B cell (primary cell): ENCODE results near the gene RASSF8. TPM values are rescaled to one million over a fixed set of nuclear protein-coding genes. Genes with fewer than 3 reads are reported as not detected.

Source experiments
- ATAC-seq: fragments of 200-7000 bp; cut with Tn5 transposase; one replicate; pipeline ENCODE4 v1.10.0; 2021; ENCODE audit warnings: low read depth, mild to moderate bottlenecking, moderate number of reproducible peaks, moderate library complexity
- CTCF ChIA-PET: fragments of 350-600 bp; sonication (Branson Sonifier 250); formaldehyde crosslinking; loops from one replicate; lab custom pipeline; 2021; ENCODE audit warnings: antibody characterized with exemption, inconsistent platforms; lab: Charles Lee
- POLR2A ChIA-PET: fragments of 350-600 bp; sonication (Branson Sonifier 250); formaldehyde crosslinking; loops from one replicate; lab custom pipeline; 2021; ENCODE audit warnings: antibody characterized with exemption; lab: Charles Lee
- DNase-seq: peaks from one replicate; pipeline ENCODE4 v3.0.0; 2013
- H2AFZ ChIP-seq: 2 replicates; pipeline ENCODE4 v1.6.1; 2012; ENCODE audit warnings: mild to moderate bottlenecking, low read depth, low read length; ENCODE audit not compliant: insufficient read depth, poor library complexity, severe bottlenecking
- H3K27ac ChIP-seq, 2 donors: 1 replicate in 1 of 2; 2 replicates in 1 of 2; pipeline ENCODE4 v1.5.1; 2012 to 2013; ENCODE audit warnings: low read length in 2 of 2, mild to moderate bottlenecking in 2 of 2, moderate library complexity in 1 of 2
- H3K27me3 ChIP-seq, 4 experiments: fragments of 200-600 bp in 1 of 4; sonication (generic) in 1 of 4; replicated peaks in 1 of 4; 1 replicate in 2 of 4; 2 replicates in 2 of 4; pipeline versions ENCODE4 v1.6.1 to v1.7.0; 2013 to 2016; ENCODE audit warnings: low read length in 3 of 4, mild to moderate bottlenecking in 2 of 4, mixed read lengths in 1 of 4, moderate library complexity in 1 of 4; ENCODE audit not compliant: insufficient read depth in 4 of 4, control insufficient read depth in 3 of 4; ENCODE audit errors: control extremely low read depth in 1 of 4
- H3K36me3 ChIP-seq, 2 experiments: replicated peaks in 1 of 2; 1 replicate in 1 of 2; 2 replicates in 1 of 2; pipeline versions ENCODE4 v1.6.1 to v1.7.1; 2013; ENCODE audit warnings: low read length in 1 of 2; ENCODE audit not compliant: insufficient read depth in 2 of 2, control insufficient read depth in 1 of 2; ENCODE audit errors: control extremely low read depth in 1 of 2, extremely low read depth in 1 of 2
- H3K4me1 ChIP-seq, 2 donors: fragments of 200-600 bp in 1 of 2; sonication (generic) in 1 of 2; 1 replicate in 1 of 2; 2 replicates in 1 of 2; pipeline versions ENCODE4 v1.5.1 to v1.6.1; 2013 to 2017; ENCODE audit warnings: low read length in 2 of 2; ENCODE audit not compliant: control insufficient read depth in 2 of 2, insufficient read depth in 2 of 2
- H3K4me2 ChIP-seq: replicated peaks from 2 replicates; pipeline ENCODE3; 2012; ENCODE audit warnings: mild to moderate bottlenecking, low read depth, low read length; ENCODE audit not compliant: poor library complexity, severe bottlenecking
- H3K4me3 ChIP-seq, 5 experiments: fragments of 200-600 bp in 1 of 5; sonication (generic) in 1 of 5; 1 replicate in 3 of 5; 2 replicates in 2 of 5; pipeline versions ENCODE4 v1.5.1 to v1.7.0; 2011 to 2016; ENCODE audit warnings: low read length in 4 of 5, mild to moderate bottlenecking in 4 of 5, low read depth in 2 of 5, control low read depth in 1 of 5, moderate library complexity in 1 of 5; ENCODE audit not compliant: insufficient read depth in 1 of 5; ENCODE audit errors: control extremely low read depth in 1 of 5, extremely low read depth in 1 of 5
- H3K79me2 ChIP-seq: fragments of 200-600 bp; sonication (generic); one replicate; pipeline ENCODE4 v1.6.0; 2016; ENCODE audit warnings: low read length; ENCODE audit not compliant: control insufficient read depth, insufficient read depth
- H3K9ac ChIP-seq: fragments of 200-600 bp; sonication (generic); 2 replicates; pipeline ENCODE4 v1.6.1; 2017; ENCODE audit warnings: mild to moderate bottlenecking, low read length, moderate library complexity
- H3K9me3 ChIP-seq, 3 donors: one replicate each; pipeline versions ENCODE4 v1.6.1 to v1.7.1; 2013; ENCODE audit warnings: low read length in 2 of 3; ENCODE audit not compliant: control insufficient read depth in 2 of 3, insufficient read depth in 1 of 3; ENCODE audit errors: control extremely low read depth in 1 of 3
- H4K20me1 ChIP-seq: 2 replicates; pipeline ENCODE4 v1.6.0; 2012; ENCODE audit warnings: mild to moderate bottlenecking, low read length; ENCODE audit not compliant: insufficient read depth, control insufficient read depth, poor library complexity, severe bottlenecking
- H3K27ac Mint-ChIP-seq: one replicate; pipeline ENCODE4 v1.8.0; 2021; ENCODE audit warnings: mixed read lengths
- H3K27me3 Mint-ChIP-seq: one replicate; pipeline ENCODE4 v1.8.0; 2021; ENCODE audit warnings: mixed read lengths
- H3K4me1 Mint-ChIP-seq: one replicate; pipeline ENCODE4 v1.8.0; 2021; ENCODE audit warnings: mixed read lengths
- H3K4me3 Mint-ChIP-seq: one replicate; pipeline ENCODE4 v1.8.0; 2021; ENCODE audit warnings: mixed read lengths
- H3K9me3 Mint-ChIP-seq: one replicate; pipeline ENCODE4 v1.8.0; 2022; ENCODE audit warnings: mixed read lengths; ENCODE audit not compliant: insufficient read depth
- EZH2 ChIP-seq: IDR thresholded peaks from 2 replicates; pipeline ENCODE4 v1.6.1; 2012; ENCODE audit warnings: borderline replicate concordance, low read depth, mild to moderate bottlenecking, moderate library complexity, low read length; ENCODE audit not compliant: insufficient read depth, poor library complexity, severe bottlenecking
- WGBS: methylation state at CpG from one replicate; pipeline ENCODE4 v1.1.5; 2013; ENCODE audit warnings: missing lambda C conversion rate; ENCODE audit not compliant: insufficient coverage; 5-methylcytosine and 5-hydroxymethylcytosine counted together
- intact Hi-C: fragments of 100-400 bp; cut with micrococcal nuclease; formaldehyde crosslinking; loops from one replicate; pipeline ENCODE4 v1.10.0; 2022
- polyA plus RNA-seq: library from polyadenylated mRNA; depleted of rRNA; stranded (reverse); fragments of >200 nt; gene quantifications from 2 replicates; pipeline ENCODE4 v1.2.3, GENCODE V29; 2012
- total RNA-seq, 2 donors: library from RNA; stranded (reverse); fragments of 120-200 nt in 1 of 2; gene quantifications; 1 replicate in 1 of 2; 2 replicates in 1 of 2; pipeline versions ENCODE4 v1.2.3 to v1.2.4, GENCODE V29; 2013 to 2022
- TF ChIP-seq, protein P1 (sequence below): fragments of 200-600 bp; IDR thresholded peaks from one replicate; pipeline ENCODE4 v1.8.0; 2022; ENCODE audit warnings: antibody characterized with exemption, mild to moderate bottlenecking

The RASSF8 gene
- total and polyA plus RNA-seq, 2 donors (not counting 1 experiment from before 2014, with no cell fraction given), result 0.01 to 0.49 TPM

GRCh38 chr12:25975682-25976081, 17.2 kb downstream of the RASSF8 start:
- no peak overlapping the region for H3K4me3 Mint-ChIP-seq
- H3K27ac ChIP-seq, result no peak overlapping the region
- TF ChIP-seq, protein P1, sequence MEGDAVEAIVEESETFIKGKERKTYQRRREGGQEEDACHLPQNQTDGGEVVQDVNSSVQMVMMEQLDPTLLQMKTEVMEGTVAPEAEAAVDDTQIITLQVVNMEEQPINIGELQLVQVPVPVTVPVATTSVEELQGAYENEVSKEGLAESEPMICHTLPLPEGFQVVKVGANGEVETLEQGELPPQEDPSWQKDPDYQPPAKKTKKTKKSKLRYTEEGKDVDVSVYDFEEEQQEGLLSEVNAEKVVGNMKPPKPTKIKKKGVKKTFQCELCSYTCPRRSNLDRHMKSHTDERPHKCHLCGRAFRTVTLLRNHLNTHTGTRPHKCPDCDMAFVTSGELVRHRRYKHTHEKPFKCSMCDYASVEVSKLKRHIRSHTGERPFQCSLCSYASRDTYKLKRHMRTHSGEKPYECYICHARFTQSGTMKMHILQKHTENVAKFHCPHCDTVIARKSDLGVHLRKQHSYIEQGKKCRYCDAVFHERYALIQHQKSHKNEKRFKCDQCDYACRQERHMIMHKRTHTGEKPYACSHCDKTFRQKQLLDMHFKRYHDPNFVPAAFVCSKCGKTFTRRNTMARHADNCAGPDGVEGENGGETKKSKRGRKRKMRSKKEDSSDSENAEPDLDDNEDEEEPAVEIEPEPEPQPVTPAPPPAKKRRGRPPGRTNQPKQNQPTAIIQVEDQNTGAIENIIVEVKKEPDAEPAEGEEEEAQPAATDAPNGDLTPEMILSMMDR, result no peak
- no peak for TF ChIP-seq EZH2
- no peak overlapping the region for H2AFZ ChIP-seq
- H3K79me2 ChIP-seq, result no peaks in the 10 kb centered on the region
- H3K4me1 Mint-ChIP-seq, result no peaks in the 10 kb centered on the region
- ATAC-seq (no peak), DNase-seq (no peak)
- intact Hi-C loops, result no loop called here
- WGBS, result 90% methylated on average over 1 of the region's 2 CpGs
- no peak overlapping the region for H3K4me3 ChIP-seq
- H3K27me3 ChIP-seq, result peaks cover 0 to 10% (median 0%) of the 10 kb centered on the region in 4 experiments
- H4K20me1 ChIP-seq, result no peaks in the 10 kb centered on the region
- H3K27me3 Mint-ChIP-seq, result peaks cover 40% of the 10 kb centered on the region
- CTCF ChIA-PET, result interaction anchor here (1.1 kb wide), 1 partner anchor 10 kb away, joined by 3 read pairs; no protein-coding TSS in a partner anchor
- POLR2A ChIA-PET, result no interaction called here
- H3K4me1 ChIP-seq, result no peaks in the 10 kb centered on the region
- H3K9me3 Mint-ChIP-seq, result no peaks in the 10 kb centered on the region
- H3K27ac Mint-ChIP-seq, result no peak overlapping the region
- no peaks in the 10 kb centered on the region for H3K9me3 ChIP-seq
- H3K4me2 ChIP-seq, result no peak overlapping the region
- no peak overlapping the region for H3K9ac ChIP-seq
- no peaks in the 10 kb centered on the region for H3K36me3 ChIP-seq

DNA sequence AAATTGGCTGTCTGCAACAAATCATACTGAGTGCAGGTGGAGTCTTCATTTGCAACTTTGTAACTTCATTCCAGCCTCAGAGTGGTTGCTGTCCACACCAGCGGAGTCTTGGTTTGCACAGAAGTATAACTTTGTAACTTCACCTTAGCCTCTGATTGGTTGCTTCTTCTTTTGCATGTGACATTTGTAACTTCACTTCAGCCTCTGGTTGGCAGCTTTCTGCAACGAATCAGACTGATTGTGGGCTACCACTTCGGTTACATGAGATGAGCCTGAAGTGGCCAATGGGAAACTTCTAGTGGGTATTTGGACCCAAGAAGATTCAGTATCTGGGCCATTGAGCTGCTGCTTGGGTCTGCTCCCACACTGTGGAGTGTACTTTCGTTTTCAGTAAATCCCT, 17.8 kb downstream of the RASSF8 start:
- H2AFZ ChIP-seq, result no peak overlapping the region
- H3K79me2 ChIP-seq, result no peaks in the 10 kb centered on the region
- no peaks in the 10 kb centered on the region for H3K4me1 ChIP-seq
- H3K9me3 Mint-ChIP-seq, result no peaks in the 10 kb centered on the region
- WGBS, result 86% methylated on average over 4 of the region's 4 CpGs
- H3K4me1 Mint-ChIP-seq, result no peaks in the 10 kb centered on the region
- H3K9ac ChIP-seq, result no peak overlapping the region
- no peak overlapping the region for H3K4me2 ChIP-seq
- TF ChIP-seq, protein P1, result no peak
- no peak for TF ChIP-seq EZH2
- no peak overlapping the region for H3K27ac Mint-ChIP-seq
- no peak overlapping the region for H3K4me3 ChIP-seq
- peaks cover 0 to 10% (median under 1%) of the 10 kb centered on the region in 4 experiments for H3K27me3 ChIP-seq
- H3K36me3 ChIP-seq, result no peaks in the 10 kb centered on the region
- ChIA-PET POLR2A (no interaction called here), CTCF (interaction anchor here (1.1 kb wide), 1 partner anchor 10 kb away, joined by 3 read pairs; no protein-coding TSS in a partner anchor)
- H3K27me3 Mint-ChIP-seq, result peaks cover 40% of the 10 kb centered on the region
- H3K27ac ChIP-seq, result no peak overlapping the region
- no peak overlapping the region for H3K4me3 Mint-ChIP-seq
- DNase-seq, result no peak
- no peaks in the 10 kb centered on the region for H4K20me1 ChIP-seq
- intact Hi-C loops, result no loop called here
- no peak for ATAC-seq
- H3K9me3 ChIP-seq, result no peaks in the 10 kb centered on the region
